Ramos (cell line): Measurements from ENCODE around the gene PDCD2L.
"Not testable (repeated sequence)": the region's sequence is repeated elsewhere in the genome, so short reads cannot be mapped to it uniquely, and the experiment has no call there.

ENCODE experiments used
- in situ Hi-C: fragments of 300-500 bp; cut with MboI; formaldehyde crosslinking; loops from one replicate; pipeline ENCODE4 v1.14.3; 2022; ENCODE audit warnings: low sequenced_read_pairs; ENCODE audit not compliant: unreplicated experiment

Gene PDCD2L

DNA sequence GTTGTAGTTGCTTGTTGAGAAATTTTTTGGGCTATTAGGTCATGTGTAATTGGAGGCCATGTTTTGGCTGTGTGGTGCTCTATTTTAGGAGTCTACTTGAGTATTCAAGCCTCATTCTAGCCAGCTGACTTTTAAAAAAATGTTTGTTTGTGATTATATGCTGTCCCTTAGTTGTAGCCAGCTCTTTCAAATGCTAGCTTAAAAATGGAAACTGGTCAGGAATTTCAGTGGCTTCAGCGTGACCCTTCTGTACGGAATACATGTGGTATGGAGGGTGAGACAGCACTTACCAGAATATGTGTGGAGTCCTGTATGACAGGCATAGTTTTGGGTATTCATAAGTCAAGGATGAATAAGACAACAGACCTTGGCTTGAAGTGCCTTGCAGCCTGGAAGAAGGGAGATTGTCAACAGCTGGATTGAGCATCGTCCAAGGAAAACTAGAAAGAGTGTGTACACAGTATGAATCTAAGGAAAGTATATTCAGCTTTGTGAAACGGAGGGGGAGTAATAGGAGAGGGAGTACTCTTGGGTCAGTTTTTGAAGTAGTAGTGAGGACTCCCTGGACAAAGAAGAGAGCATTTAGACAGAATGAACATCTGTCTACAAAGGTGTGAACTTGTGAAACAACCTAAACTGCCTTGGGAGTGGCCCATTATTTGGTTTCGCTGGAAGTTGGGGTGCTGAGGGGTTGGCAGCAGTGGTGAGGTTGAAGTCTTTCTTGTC is 57.3 kb downstream of the PDCD2L start:
- in situ Hi-C loops, result no loop called here

DNA sequence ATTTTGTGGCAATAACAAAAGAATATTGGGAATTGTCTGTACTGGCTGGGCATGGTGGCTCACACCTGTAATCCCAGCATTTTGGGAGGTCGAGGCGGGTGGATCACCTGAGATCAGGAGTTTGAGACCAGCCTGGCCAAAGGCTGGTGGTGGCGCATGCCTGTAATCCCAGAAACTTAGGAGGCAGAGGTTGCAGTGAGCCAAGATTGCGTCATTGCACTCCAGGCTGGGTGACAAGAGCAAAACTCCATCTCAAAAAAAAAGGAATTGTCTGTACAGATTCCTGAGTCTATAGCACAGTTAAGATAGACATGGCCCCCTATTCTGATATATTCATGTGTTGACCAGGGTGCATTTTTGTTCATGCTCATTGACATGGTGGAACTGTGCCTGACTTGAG is 60.6 kb downstream of the PDCD2L start:
- in situ Hi-C loops, result not testable (repeated sequence)

DNA sequence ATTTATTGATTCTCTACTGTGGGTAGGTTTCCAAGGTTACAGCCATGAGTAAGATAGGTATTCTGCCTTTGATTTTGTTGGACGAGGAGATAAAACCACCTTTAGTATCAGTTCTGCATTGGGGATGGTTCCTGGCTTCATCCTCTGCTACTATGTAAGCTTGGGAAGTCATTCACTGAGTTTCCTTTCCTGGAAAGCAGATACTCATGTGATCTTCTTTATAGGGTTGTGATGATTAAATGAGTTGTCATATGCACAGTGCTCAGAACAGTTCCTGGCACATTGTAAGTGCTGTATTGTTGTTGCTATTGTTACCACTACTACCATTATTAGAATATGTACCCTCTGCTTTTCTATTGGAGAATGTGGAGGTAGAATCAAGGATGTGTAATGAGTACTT is 64.2 kb downstream of the PDCD2L start:
- in situ Hi-C loops, result no loop called here

DNA sequence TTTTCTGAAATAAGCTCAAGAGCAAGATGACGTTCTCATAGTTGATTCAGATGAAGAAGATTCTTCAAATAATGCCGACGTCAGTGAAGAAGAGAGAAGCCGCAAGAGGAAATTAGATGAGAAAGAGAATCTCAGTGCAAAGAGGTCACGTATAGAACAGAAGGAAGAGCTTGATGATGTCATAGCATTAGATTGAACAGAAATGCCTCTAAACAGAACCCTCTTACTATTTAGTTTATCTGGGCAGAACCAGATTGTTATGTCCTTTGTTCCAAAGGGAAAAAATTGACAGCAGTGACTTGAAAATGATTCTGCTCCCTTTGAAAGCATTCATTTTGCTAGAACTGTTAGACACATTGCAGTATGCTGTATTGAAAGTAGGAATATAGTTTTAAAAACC is 64.8 kb downstream of the PDCD2L start:
- in situ Hi-C loops, result not testable (repeated sequence)

DNA sequence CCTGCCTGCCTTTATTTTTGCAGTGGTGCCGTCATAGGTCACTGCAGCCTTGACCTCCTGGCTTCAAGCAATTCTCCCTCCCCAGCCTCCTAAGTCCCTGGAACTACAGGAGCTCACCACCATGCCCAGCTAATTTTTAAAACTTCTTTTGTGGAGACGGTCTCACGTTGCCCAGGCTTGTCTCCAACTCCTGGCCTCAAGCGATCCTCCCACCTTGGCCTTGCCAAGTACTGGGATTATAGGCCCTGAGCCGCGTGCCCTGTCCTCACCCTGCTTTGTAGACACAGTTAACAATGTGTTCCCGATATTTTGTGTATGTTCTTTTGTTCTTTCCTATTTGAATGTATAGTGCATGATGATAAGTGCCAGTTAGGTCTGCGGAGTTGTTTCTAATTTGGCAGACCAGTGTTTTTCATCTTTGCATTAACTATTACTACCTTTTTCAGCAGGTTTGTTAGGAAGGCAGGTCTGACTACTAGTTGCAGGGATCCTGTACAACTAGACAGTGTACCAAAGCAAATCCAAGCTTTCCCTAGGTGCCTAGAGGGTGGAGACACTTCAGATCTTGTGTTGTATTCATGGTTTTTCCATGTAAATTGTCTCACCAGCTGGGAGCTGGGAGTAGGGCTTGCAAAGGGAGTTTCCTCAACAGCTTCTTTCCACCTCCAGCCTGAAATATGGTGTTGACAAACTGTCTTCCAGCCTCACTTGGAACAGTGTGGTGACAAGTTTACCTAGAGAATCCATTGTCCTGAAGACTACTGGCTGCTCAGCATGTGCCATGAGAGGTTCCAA is 67.9 kb downstream of the PDCD2L start:
- in situ Hi-C loops, result no loop called here

DNA sequence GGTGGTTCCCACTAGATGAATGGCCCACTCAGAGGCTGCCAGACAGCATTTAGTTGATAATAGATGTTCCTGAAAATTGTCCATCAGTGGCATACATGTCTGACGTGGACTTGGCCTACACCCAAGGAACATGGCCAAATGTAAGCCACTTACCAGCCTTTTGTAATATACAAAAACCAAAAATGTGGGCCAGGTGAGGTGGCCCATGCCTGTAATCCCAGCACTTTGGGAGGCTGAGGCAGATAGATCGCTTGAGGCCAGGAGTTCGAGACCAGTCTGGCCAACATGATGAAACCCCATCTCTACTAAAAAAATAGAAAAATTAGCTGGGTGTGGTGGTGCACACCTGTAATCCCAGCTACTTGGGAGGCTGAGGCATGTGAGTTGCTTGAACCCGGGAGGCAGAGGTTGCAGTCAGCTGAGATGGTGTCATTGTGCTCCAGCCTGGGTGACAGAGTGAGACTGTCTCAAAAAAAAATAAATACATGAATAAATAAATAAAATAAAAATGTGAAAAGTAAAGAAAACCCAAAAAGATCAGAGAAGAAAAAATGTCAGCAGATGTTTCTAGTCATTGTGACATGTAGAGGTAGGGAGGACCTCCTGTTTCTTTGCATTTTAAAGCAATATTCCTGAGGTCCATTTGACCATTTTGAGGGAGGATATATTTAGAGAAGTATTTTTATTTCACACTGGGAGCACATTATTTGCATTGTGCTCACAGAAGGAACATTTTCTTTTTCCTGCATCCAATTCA is 70.2 kb downstream of the PDCD2L start:
- in situ Hi-C loops, result no loop called here

DNA sequence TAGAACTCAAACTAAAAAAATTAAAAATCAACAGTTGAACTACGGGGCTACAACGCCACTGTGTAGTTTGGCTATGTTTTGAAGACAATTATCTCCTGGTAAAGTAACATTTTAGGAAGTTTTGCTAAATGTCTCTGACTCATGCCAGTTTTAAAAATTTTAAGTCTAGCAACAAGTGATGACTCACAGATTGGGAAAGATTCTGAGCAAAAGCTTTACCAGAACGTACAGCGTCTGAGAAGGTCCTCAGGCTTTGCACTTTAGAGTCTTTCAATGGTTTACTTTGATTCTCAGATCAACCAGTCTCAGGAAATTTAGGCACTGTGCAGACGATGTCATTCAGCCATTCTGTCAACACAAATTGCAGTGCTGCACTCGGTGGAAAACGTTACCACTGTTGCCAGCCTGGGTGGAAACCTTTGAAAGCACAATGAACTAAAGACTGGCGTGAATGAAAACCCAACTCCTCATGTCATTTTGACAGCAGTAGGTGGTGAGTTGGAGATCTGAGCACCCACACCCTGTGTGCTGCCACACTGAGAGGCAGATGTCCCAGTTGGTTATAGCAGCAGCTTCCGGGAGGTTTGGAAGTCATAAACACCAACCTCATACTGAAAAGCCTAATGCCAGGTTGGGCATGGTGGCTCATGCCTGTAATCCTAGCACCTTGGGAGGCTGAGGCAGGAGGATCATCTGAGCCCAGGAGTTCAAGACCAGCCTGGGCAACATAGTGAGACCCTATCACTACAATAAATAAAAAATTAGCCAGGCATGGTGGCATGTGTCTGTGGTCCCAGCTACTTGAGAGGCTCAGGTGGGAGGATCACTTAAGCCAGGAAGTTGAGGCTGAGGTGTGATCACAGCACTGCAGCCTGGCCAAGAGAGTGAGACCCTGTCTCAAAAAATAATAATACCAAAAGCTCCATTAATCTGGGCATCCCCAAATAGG is 71.1 kb downstream of the PDCD2L start:
- in situ Hi-C loops, result no loop called here
